ENCODE data around the gene CCDC33. TPM values are rescaled to one million over a fixed set of nuclear protein-coding genes. Genes with fewer than 3 reads are reported as not detected.

Gene CCDC33
- total RNA-seq, 4 donors from 2014 or later = 1.4 to 2.8 (median 1.7) TPM

GRCh38 chr15:74364936-74365597, 128.9 kb downstream of the CCDC33 start:
- intact Hi-C loops (cut with DNase I; ENCODE audit: low total_unique reads) = no loop called here
- TF ChIP-seq POLR2A (IDR thresholded peaks at IDR 0.05) = no peak
- no peak for TF ChIP-seq CTCF (IDR thresholded peaks at IDR 0.05)
- DNase-seq = no peak
- Histone ChIP-seq H3K27me3 (no peaks in the 10 kb centered on the region), H3K9me3 (no peaks in the 10 kb centered on the region), H3K27ac (peak overlapping the region; percentile 65 to 69), H3K4me1 (no peaks in the 10 kb centered on the region), H3K4me3 (peak overlapping the region; percentile 39 to 50), H3K36me3 (no peaks in the 10 kb centered on the region)

- Histone ChIP-seq H3K36me3 (no peaks in the 10 kb centered on the region), H3K27ac (peak overlapping the region; percentile 65 to 69), H3K9me3 (no peaks in the 10 kb centered on the region), H3K27me3 (no peaks in the 10 kb centered on the region), H3K4me1 (no peaks in the 10 kb centered on the region), H3K4me3 (peak overlapping the region; percentile 39 to 50)
- DNase-seq = peak; percentile 61 to 69
- TF ChIP-seq POLR2A (IDR thresholded peaks at IDR 0.05) (peak in 1 of 2 donors; percentile 25), CTCF (IDR thresholded peaks at IDR 0.05) (no peak)
- intact Hi-C loops (cut with DNase I; ENCODE audit: low total_unique reads) = no loop called here
These were observed 129.7 kb downstream of the CCDC33 start for GRCh38 chr15:74365598-74366445.

- Histone ChIP-seq H3K4me1 (no peaks in the 10 kb centered on the region), H3K4me3 (peak within 1 kb of the TSS in 1 of 2 donors; percentile 50), H3K27ac (no peak within 1 kb of the TSS), H3K36me3 (no peaks in the 10 kb centered on the region), H3K27me3 (no peaks in the 10 kb centered on the region), H3K9me3 (no peaks in the 10 kb centered on the region)
- no peak for DNase-seq
- TF ChIP-seq CTCF (IDR thresholded peaks at IDR 0.05) = no peak
- TF ChIP-seq POLR2A (IDR thresholded peaks at IDR 0.05) = no peak
- intact Hi-C loops (cut with DNase I; ENCODE audit: low total_unique reads) = no loop called here
These were observed 131.2 kb downstream of the CCDC33 start, which contains the start of gene CYP11A1 for GRCh38 chr15:74367296-74367854. TSS of gene CYP11A1 (minus strand) at chr15:74367646. CDS start at chr15:74367585, 61 bp downstream.

- Histone ChIP-seq H3K36me3 (no peaks in the 10 kb centered on the region), H3K27me3 (no peaks in the 10 kb centered on the region), H3K4me1 (no peaks in the 10 kb centered on the region), H3K27ac (no peak overlapping the region), H3K9me3 (no peaks in the 10 kb centered on the region), H3K4me3 (no peak overlapping the region)
- TF ChIP-seq POLR2A (IDR thresholded peaks at IDR 0.05) = no peak
- TF ChIP-seq CTCF (IDR thresholded peaks at IDR 0.05) = no peak
- intact Hi-C loops (cut with DNase I; ENCODE audit: low total_unique reads) = no loop called here
- no peak for DNase-seq
These were observed 132.0 kb downstream of the CCDC33 start for GRCh38 chr15:74368121-74368520.

Measured in uterus (tissue), 4 donors.